C1 segment of cervical spinal cord (tissue), 14 donors: ENCODE results near the gene SSUH2.

ENCODE experiments used
- DNase-seq, 14 donors: peaks; one replicate each; lab custom pipeline; 2025; lab: John Stamatoyannopoulos, UW

SSUH2 gene

GRCh38 chr3:8610951-8611350, 33.6 kb downstream of the SSUH2 start:
- no peak for DNase-seq

- DNase-seq: no peak
Observed at GRCh38 chr3:8608791-8609467, 35.7 kb downstream of the SSUH2 start.

GRCh38 chr3:8608041-8608790, 36.4 kb downstream of the SSUH2 start:
- no peak for DNase-seq

GRCh38 chr3:8607234-8608040, 37.2 kb downstream of the SSUH2 start:
- peak in 9 of 14 donors; percentile 3 to 48 (median 14) for DNase-seq

- DNase-seq: no peak
Observed at GRCh38 chr3:8606701-8607231, 37.8 kb downstream of the SSUH2 start.

GRCh38 chr3:8604988-8605387, 39.6 kb downstream of the SSUH2 start:
- no peak for DNase-seq

GRCh38 chr3:8604006-8604405, 40.6 kb downstream of the SSUH2 start:
- DNase-seq: no peak

GRCh38 chr3:8603115-8603710, 41.4 kb downstream of the SSUH2 start:
- no peak for DNase-seq

- no peak for DNase-seq
Observed at GRCh38 chr3:8600457-8600856, 44.1 kb downstream of the SSUH2 start.

GRCh38 chr3:8599146-8599545, 45.5 kb downstream of the SSUH2 start:
- no peak for DNase-seq

- no peak for DNase-seq
Observed at GRCh38 chr3:8597219-8597853, 47.3 kb downstream of the SSUH2 start.

GRCh38 chr3:8596321-8597218, 48.0 kb downstream of the SSUH2 start:
- no peak for DNase-seq

GRCh38 chr3:8595695-8596115, 48.9 kb downstream of the SSUH2 start:
- no peak for DNase-seq

GRCh38 chr3:8595252-8595651, 49.3 kb downstream of the SSUH2 start:
- DNase-seq: no peak

GRCh38 chr3:8593021-8593827, 51.4 kb downstream of the SSUH2 start:
- DNase-seq: no peak

GRCh38 chr3:8589880-8590556, 54.6 kb downstream of the SSUH2 start:
- no peak for DNase-seq

GRCh38 chr3:8584661-8585060, 59.9 kb downstream of the SSUH2 start:
- no peak for DNase-seq

- no peak for DNase-seq
Observed at GRCh38 chr3:8581806-8582445, 62.7 kb downstream of the SSUH2 start.
